Measurements from ENCODE around the gene NCOA3. TPM values are rescaled to one million over a fixed set of nuclear protein-coding genes. Genes with fewer than 3 reads are reported as not detected.

NCOA3 gene
- total RNA-seq, 1 experiment from 2014 or later = 68.6 TPM

GRCh38 chr20:47540443-47541354 is 39.0 kb downstream of the NCOA3 start:
- intact Hi-C loops (cut with micrococcal nuclease) = no loop called here
- Mint-ChIP-seq H3K27ac (ENCODE audit: low read depth, unreplicated experiment) (no peak overlapping the region), H3K9me3 (ENCODE audit: unreplicated experiment) (no peaks in the 10 kb centered on the region), H3K27me3 (ENCODE audit: insufficient read depth, unreplicated experiment) (no peaks in the 10 kb centered on the region), H3K4me1 (ENCODE audit: insufficient read depth, unreplicated experiment) (peaks cover 29% of the 10 kb centered on the region), H3K36me3 (ENCODE audit: insufficient read depth, unreplicated experiment) (peaks cover 6% of the 10 kb centered on the region), H3K4me3 (ENCODE audit: unreplicated experiment) (no peak overlapping the region)
- ChIA-PET CTCF (interaction anchor here (0.6 to 1.3 kb wide), 5 partner anchors 19 to 156 kb away, joined by 3 to 4 read pairs (median 3); no protein-coding TSS in a partner anchor), POLR2A (interaction anchor here (0.6 to 1.4 kb wide), 5 partner anchors 9 to 117 kb away, joined by 3 to 4 read pairs (median 4); partner anchors contain the start of gene NCOA3)
- BruUV-seq (replicated peaks) = no TSS peak
- TF ChIP-seq, protein P1, sequence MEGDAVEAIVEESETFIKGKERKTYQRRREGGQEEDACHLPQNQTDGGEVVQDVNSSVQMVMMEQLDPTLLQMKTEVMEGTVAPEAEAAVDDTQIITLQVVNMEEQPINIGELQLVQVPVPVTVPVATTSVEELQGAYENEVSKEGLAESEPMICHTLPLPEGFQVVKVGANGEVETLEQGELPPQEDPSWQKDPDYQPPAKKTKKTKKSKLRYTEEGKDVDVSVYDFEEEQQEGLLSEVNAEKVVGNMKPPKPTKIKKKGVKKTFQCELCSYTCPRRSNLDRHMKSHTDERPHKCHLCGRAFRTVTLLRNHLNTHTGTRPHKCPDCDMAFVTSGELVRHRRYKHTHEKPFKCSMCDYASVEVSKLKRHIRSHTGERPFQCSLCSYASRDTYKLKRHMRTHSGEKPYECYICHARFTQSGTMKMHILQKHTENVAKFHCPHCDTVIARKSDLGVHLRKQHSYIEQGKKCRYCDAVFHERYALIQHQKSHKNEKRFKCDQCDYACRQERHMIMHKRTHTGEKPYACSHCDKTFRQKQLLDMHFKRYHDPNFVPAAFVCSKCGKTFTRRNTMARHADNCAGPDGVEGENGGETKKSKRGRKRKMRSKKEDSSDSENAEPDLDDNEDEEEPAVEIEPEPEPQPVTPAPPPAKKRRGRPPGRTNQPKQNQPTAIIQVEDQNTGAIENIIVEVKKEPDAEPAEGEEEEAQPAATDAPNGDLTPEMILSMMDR (IDR thresholded peaks at IDR 0.05; ENCODE audit: unreplicated experiment) = no peak
- DNase-seq (ENCODE audit: unreplicated experiment) = no peak

- no peak overlapping the region for H3K27ac Mint-ChIP-seq (ENCODE audit: low read depth, unreplicated experiment)
- intact Hi-C loops (cut with micrococcal nuclease) = no loop called here
- no TSS peak for BruUV-seq (replicated peaks)
- H3K4me1 Mint-ChIP-seq (ENCODE audit: insufficient read depth, unreplicated experiment) = peaks cover 35% of the 10 kb centered on the region
- no peak overlapping the region for H3K4me3 Mint-ChIP-seq (ENCODE audit: unreplicated experiment)
- H3K9me3 Mint-ChIP-seq (ENCODE audit: unreplicated experiment) = no peaks in the 10 kb centered on the region
- no peak for DNase-seq (ENCODE audit: unreplicated experiment)
- ChIA-PET POLR2A (interaction anchor here (0.6 to 1.0 kb wide), 3 partner anchors 10 to 39 kb away, joined by 3 read pairs; no protein-coding TSS in a partner anchor), CTCF (interaction anchor here (0.7 kb wide), 1 partner anchor 39 kb away, joined by 3 read pairs; no protein-coding TSS in a partner anchor)
- peaks cover 6% of the 10 kb centered on the region for H3K36me3 Mint-ChIP-seq (ENCODE audit: insufficient read depth, unreplicated experiment)
- no peaks in the 10 kb centered on the region for H3K27me3 Mint-ChIP-seq (ENCODE audit: insufficient read depth, unreplicated experiment)
- TF ChIP-seq, protein P1 (IDR thresholded peaks at IDR 0.05; ENCODE audit: unreplicated experiment) = no peak
Measured at GRCh38 chr20:47541355-47541922, 39.8 kb downstream of the NCOA3 start.

GRCh38 chr20:47543006-47543431 is 41.3 kb downstream of the NCOA3 start:
- intact Hi-C loops (cut with micrococcal nuclease) = no loop called here
- no peak overlapping the region for H3K4me3 Mint-ChIP-seq (ENCODE audit: unreplicated experiment)
- CTCF ChIA-PET = no interaction called here
- TF ChIP-seq, protein P1 (IDR thresholded peaks at IDR 0.05; ENCODE audit: unreplicated experiment) = no peak
- no peaks in the 10 kb centered on the region for H3K27me3 Mint-ChIP-seq (ENCODE audit: insufficient read depth, unreplicated experiment)
- H3K4me1 Mint-ChIP-seq (ENCODE audit: insufficient read depth, unreplicated experiment) = peaks cover 41% of the 10 kb centered on the region
- no peaks in the 10 kb centered on the region for H3K36me3 Mint-ChIP-seq (ENCODE audit: insufficient read depth, unreplicated experiment)
- POLR2A ChIA-PET = interaction anchor here (0.6 to 2.4 kb wide), 6 partner anchors 16 to 110 kb away, joined by 3 to 17 read pairs (median 3); partner anchors contain the start of gene NCOA3
- BruUV-seq (replicated peaks) = no TSS peak
- DNase-seq (ENCODE audit: unreplicated experiment) = no peak
- H3K9me3 Mint-ChIP-seq (ENCODE audit: unreplicated experiment) = no peaks in the 10 kb centered on the region
- peak overlapping the region; percentile 65 for H3K27ac Mint-ChIP-seq (ENCODE audit: low read depth, unreplicated experiment)

DNA sequence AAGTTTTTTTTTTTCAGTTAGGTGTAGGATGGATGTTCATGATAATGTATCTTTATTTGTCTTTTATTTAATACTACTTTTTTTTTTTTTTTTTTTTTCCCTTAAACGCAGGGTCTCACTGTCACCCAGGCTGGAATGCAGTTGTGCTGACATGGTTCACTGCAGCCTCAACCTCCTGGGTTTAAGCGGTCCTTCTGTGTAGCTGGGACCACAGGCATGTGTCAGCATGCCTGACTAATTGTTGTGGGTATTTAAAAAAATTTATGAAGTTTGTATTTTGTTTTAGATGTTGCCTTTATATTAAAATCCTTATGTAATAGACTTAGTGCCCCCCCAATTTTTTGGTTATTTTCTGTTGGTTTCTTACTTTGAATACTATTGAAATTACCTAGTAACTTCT is 42.6 kb downstream of the NCOA3 start:
- intact Hi-C loops (cut with micrococcal nuclease) = no loop called here
- peaks cover 3% of the 10 kb centered on the region for H3K36me3 Mint-ChIP-seq (ENCODE audit: insufficient read depth, unreplicated experiment)
- ChIA-PET POLR2A (interaction anchor here (0.7 to 2.4 kb wide), 4 partner anchors 21 to 188 kb away, joined by 3 to 17 read pairs (median 4); partner anchors contain the start of gene NCOA3), CTCF (interaction anchor here (0.6 to 0.7 kb wide), 2 partner anchors 35 to 381 kb away, joined by 3 read pairs; no protein-coding TSS in a partner anchor)
- no peak overlapping the region for H3K4me3 Mint-ChIP-seq (ENCODE audit: unreplicated experiment)
- peaks cover 41% of the 10 kb centered on the region for H3K4me1 Mint-ChIP-seq (ENCODE audit: insufficient read depth, unreplicated experiment)
- H3K27ac Mint-ChIP-seq (ENCODE audit: low read depth, unreplicated experiment) = no peak overlapping the region
- no TSS peak for BruUV-seq (replicated peaks)
- no peaks in the 10 kb centered on the region for H3K27me3 Mint-ChIP-seq (ENCODE audit: insufficient read depth, unreplicated experiment)
- H3K9me3 Mint-ChIP-seq (ENCODE audit: unreplicated experiment) = no peaks in the 10 kb centered on the region
- TF ChIP-seq, protein P1 (IDR thresholded peaks at IDR 0.05; ENCODE audit: unreplicated experiment) = no peak
- peak; percentile 24 for DNase-seq (ENCODE audit: unreplicated experiment)

Data from MCF 10A (cell line).